ENCODE measurements around the gene TLR3.

TLR3 gene

GRCh38 chr4:186068581-186069348 is at the start of gene TLR3:
Gene TLR3, plus strand, starts transcription at chr4:186069156. Its CDS starts 7,464 bp downstream, at chr4:186076620.
- no peak for TF ChIP-seq CTCF (conservative IDR thresholded peaks at IDR 0.05)
- peak within 1 kb of the TSS; percentile 67 for H3K27ac ChIP-seq

GRCh38 chr4:186019269-186019668 is 49.7 kb upstream of the TLR3 start:
- TF ChIP-seq CTCF (conservative IDR thresholded peaks at IDR 0.05): no peak
- no peak overlapping the region for H3K27ac ChIP-seq

GRCh38 chr4:186020106-186020792 is 48.7 kb upstream of the TLR3 start:
- peak overlapping the region; percentile 68 for H3K27ac ChIP-seq
- TF ChIP-seq CTCF (conservative IDR thresholded peaks at IDR 0.05): no peak

- TF ChIP-seq CTCF (conservative IDR thresholded peaks at IDR 0.05): no peak
- peak overlapping the region; percentile 68 for H3K27ac ChIP-seq
These were observed 48.1 kb upstream of the TLR3 start for GRCh38 chr4:186020793-186021407.

- H3K27ac ChIP-seq: peak overlapping the region; percentile 68
- TF ChIP-seq CTCF (conservative IDR thresholded peaks at IDR 0.05): peak; percentile 100
These were observed 47.3 kb upstream of the TLR3 start for GRCh38 chr4:186021461-186022167.

GRCh38 chr4:186023975-186024374 is 45.0 kb upstream of the TLR3 start:
- no peak for TF ChIP-seq CTCF (conservative IDR thresholded peaks at IDR 0.05)
- H3K27ac ChIP-seq: no peak overlapping the region
